SK-N-SH (cell line): Measurements from ENCODE around the gene MPPE1. TPM values are rescaled to one million over a fixed set of nuclear protein-coding genes. Genes with fewer than 3 reads are reported as not detected.

Source experiments
- CTCF ChIA-PET: fragments of 300-600, 350-600 bp; formaldehyde crosslinking; extraction: SDS; loops from one replicate; lab custom pipeline; 2021; lab: Yijun Ruan, JAX
- POLR2A ChIA-PET: fragments of 350-600 bp; sonication (Branson Sonifier 250); formaldehyde crosslinking; extraction: SDS; loops from one replicate; lab custom pipeline; 2020; ENCODE audit warnings: antibody characterized with exemption, inconsistent platforms; lab: Yijun Ruan, JAX
- DNase-seq: peaks from one replicate; pipeline ENCODE4 v3.0.0; 2012
- H2AFZ ChIP-seq: fragments of 200-600 bp; sonication (generic); 2 replicates; pipeline ENCODE4 v1.8.1; 2016; ENCODE audit warnings: antibody characterized with exemption, mild to moderate bottlenecking, low read depth
- H3F3A ChIP-seq: fragments of 200-600 bp; sonication (generic); replicated peaks from 2 replicates; pipeline ENCODE3; 2016; ENCODE audit warnings: antibody characterized with exemption, mild to moderate bottlenecking; ENCODE audit not compliant: insufficient read depth
- H3K27ac ChIP-seq, 2 experiments: fragments of 200-500 bp in 1 of 2; fragments of 200-600 bp in 1 of 2; sonication (Bioruptor generic) in 1 of 2; sonication (generic), shearing (Covaris generic) in 1 of 2; 2 replicates each; pipeline versions ENCODE4 v1.5.1 to v1.6.1; 2014 to 2016; ENCODE audit warnings: low read depth in 2 of 2, inconsistent platforms in 1 of 2, low read length in 1 of 2, mild to moderate bottlenecking in 1 of 2, mixed read lengths in 1 of 2
- H3K27me3 ChIP-seq: fragments of 200-600 bp; sonication (generic), shearing (Covaris generic); 2 replicates; pipeline ENCODE4 v1.6.1; 2016; ENCODE audit warnings: mixed run types; ENCODE audit not compliant: insufficient read depth
- H3K36me3 ChIP-seq, 2 experiments: fragments of 200-500 bp in 1 of 2; fragments of 200-600 bp in 1 of 2; sonication (Bioruptor generic) in 1 of 2; sonication (generic) in 1 of 2; replicated peaks in 1 of 2; 2 replicates each; pipeline versions ENCODE3 to v1.5.1; 2014 to 2016; ENCODE audit warnings: low read length in 1 of 2, mild to moderate bottlenecking in 1 of 2; ENCODE audit not compliant: insufficient read depth in 2 of 2, control insufficient read depth in 1 of 2
- H3K4me1 ChIP-seq, 2 experiments: fragments of 200-500 bp in 1 of 2; fragments of 200-600 bp in 1 of 2; sonication (Bioruptor generic) in 1 of 2; sonication (generic), shearing (Covaris generic) in 1 of 2; 2 replicates each; pipeline versions ENCODE4 v1.5.1 to v1.6.1; 2014 to 2016; ENCODE audit warnings: low read depth in 1 of 2, low read length in 1 of 2, mixed run types in 1 of 2; ENCODE audit not compliant: insufficient read depth in 2 of 2, control insufficient read depth in 1 of 2
- H3K4me2 ChIP-seq: fragments of 200-600 bp; sonication (generic), shearing (Covaris generic); 2 replicates; pipeline ENCODE4 v1.6.1; 2017; ENCODE audit warnings: mixed run types
- H3K4me3 ChIP-seq, 2 experiments: fragments of 200-500 bp in 1 of 2; fragments of 200-600 bp in 1 of 2; sonication (Bioruptor generic) in 1 of 2; sonication (generic), shearing (Covaris generic) in 1 of 2; 2 replicates each; pipeline versions ENCODE4 v1.5.1 to v1.8.1; 2014 to 2016; ENCODE audit warnings: low read depth in 2 of 2, inconsistent platforms in 1 of 2, low read length in 1 of 2, mild to moderate bottlenecking in 1 of 2, mixed read lengths in 1 of 2, moderate library complexity in 1 of 2
- H3K79me2 ChIP-seq: fragments of 200-600 bp; sonication (generic); 2 replicates; pipeline ENCODE4 v1.8.1; 2017; ENCODE audit warnings: mild to moderate bottlenecking; ENCODE audit not compliant: insufficient read depth
- H3K9ac ChIP-seq: fragments of 200-600 bp; sonication (generic); 2 replicates; pipeline ENCODE4 v1.6.1; 2017; ENCODE audit warnings: mixed run types
- H3K9me2 ChIP-seq: fragments of 200-600 bp; sonication (generic); 2 replicates; pipeline ENCODE4 v1.6.1; 2017; ENCODE audit warnings: mixed run types
- H3K9me3 ChIP-seq: fragments of 200-600 bp; sonication (generic); 2 replicates; pipeline ENCODE4 v1.6.1; 2017; ENCODE audit warnings: mixed run types, mild to moderate bottlenecking, moderate library complexity
- H4K20me1 ChIP-seq: fragments of 200-600 bp; sonication (generic); 2 replicates; pipeline ENCODE4 v1.6.1; 2017; ENCODE audit warnings: mild to moderate bottlenecking, mixed run types; ENCODE audit not compliant: insufficient read depth
- FOSL2 ChIP-seq: IDR thresholded peaks from 2 replicates; pipeline ENCODE4 v1.4.0; 2012; ENCODE audit warnings: low read depth, mild to moderate bottlenecking, moderate library complexity, borderline replicate concordance
- FOXJ3 ChIP-seq: sonication (generic); formaldehyde crosslinking; IDR thresholded peaks from 2 replicates; pipeline ENCODE4 v1.5.1; 2020; ENCODE audit warnings: mild to moderate bottlenecking, missing genetic modification reagents
- FOXM1 ChIP-seq: IDR thresholded peaks from 2 replicates; pipeline ENCODE4 v1.4.0; 2012; ENCODE audit warnings: low read depth, mild to moderate bottlenecking
- GATA2 ChIP-seq: sonication (generic); formaldehyde crosslinking; IDR thresholded peaks from 2 replicates; pipeline ENCODE4 v1.5.0; 2020; ENCODE audit warnings: mild to moderate bottlenecking, missing genetic modification reagents
- JUND ChIP-seq: IDR thresholded peaks from 2 replicates; pipeline ENCODE4 v1.4.0; 2012
- MEF2A ChIP-seq: IDR thresholded peaks from 2 replicates; pipeline ENCODE4 v1.4.0; 2012; ENCODE audit warnings: low read depth, borderline replicate concordance
- NFIC ChIP-seq: IDR thresholded peaks from 2 replicates; pipeline ENCODE4 v1.4.0; 2012; ENCODE audit warnings: borderline replicate concordance
- NRF1 ChIP-seq: IDR thresholded peaks from 2 replicates; pipeline ENCODE4 v1.6.1; 2012; ENCODE audit warnings: low read depth, mild to moderate bottlenecking, low read length
- RAD21 ChIP-seq: IDR thresholded peaks from 2 replicates; pipeline ENCODE4 v1.6.1; 2012; ENCODE audit warnings: mild to moderate bottlenecking, low read length
- RXRA ChIP-seq: IDR thresholded peaks from 2 replicates; pipeline ENCODE4 v1.4.0; 2012; ENCODE audit warnings: low read depth, mild to moderate bottlenecking, borderline replicate concordance
- SMC3 ChIP-seq: IDR thresholded peaks from 2 replicates; pipeline ENCODE4 v1.6.1; 2012; ENCODE audit warnings: low read depth, low read length, improper control_type of control experiment
- TAF1 ChIP-seq: IDR thresholded peaks from 2 replicates; pipeline ENCODE4 v1.6.1; 2012; ENCODE audit warnings: low read depth, mild to moderate bottlenecking, low read length, moderate library complexity, borderline replicate concordance
- TCF12 ChIP-seq: IDR thresholded peaks from 2 replicates; pipeline ENCODE4 v1.4.0; 2012
- TEAD4 ChIP-seq: IDR thresholded peaks from 2 replicates; pipeline ENCODE4 v1.4.0; 2012; ENCODE audit warnings: mild to moderate bottlenecking, borderline replicate concordance; ENCODE audit not compliant: insufficient read depth
- WGBS: methylation state at CpG from one replicate; pipeline ENCODE4 v1.1.6; 2017; ENCODE audit warnings: low lambda C conversion rate; 5-methylcytosine and 5-hydroxymethylcytosine counted together
- polyA plus RNA-seq, 3 experiments: library from polyadenylated mRNA; depleted of rRNA; stranded (reverse); fragments of >200 nt; gene quantifications; 2 replicates each; pipeline ENCODE4 v1.2.3, GENCODE V29; 2012
- TF ChIP-seq, protein P1 (sequence below): fragments of 200-600 bp; sonication (generic); IDR thresholded peaks from 2 replicates; pipeline ENCODE4 v1.6.1; 2017; ENCODE audit warnings: antibody characterized with exemption, mild to moderate bottlenecking, moderate library complexity
- TF ChIP-seq, protein P2 (sequence below): IDR thresholded peaks from 2 replicates; pipeline ENCODE4 v1.4.0; 2012; ENCODE audit warnings: low read depth, borderline replicate concordance
- TF ChIP-seq, protein P3 (sequence below): fragments of 150-350 bp; IDR thresholded peaks from 2 replicates; pipeline ENCODE4 v1.6.1; 2017; ENCODE audit warnings: antibody characterized with exemption, low read length, low read depth, borderline replicate concordance
- TF ChIP-seq, protein P4 (sequence below): IDR thresholded peaks from 2 replicates; pipeline ENCODE4 v1.4.0; 2012; ENCODE audit warnings: low read depth

MPPE1 gene
- polyA plus RNA-seq, 1 of the 3 experiments (the other 2 are of a cell fraction): 13.2 TPM

DNA sequence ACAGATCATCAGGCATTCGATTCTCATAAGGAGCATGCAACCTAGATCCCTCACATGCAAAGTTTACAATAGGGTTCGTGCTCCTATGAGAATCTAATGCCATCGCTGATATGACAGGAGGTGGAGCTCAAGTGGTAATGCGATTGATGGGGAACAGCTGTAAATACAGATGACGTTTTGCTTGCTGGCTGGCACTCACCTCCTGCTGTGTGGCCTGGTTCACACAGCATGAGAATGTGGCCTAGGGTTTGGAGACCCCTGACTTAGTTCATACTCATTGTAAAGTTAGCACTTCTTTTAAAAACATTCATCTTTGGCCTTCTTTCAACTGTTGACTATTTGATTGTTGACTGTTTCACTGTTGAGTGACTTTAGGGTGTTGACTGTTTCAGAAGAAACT lies 65.6 kb downstream of the MPPE1 start:
- peaks cover 31% of the 10 kb centered on the region; the same call in 1 of the 2 replicates for H3K27me3 ChIP-seq
- H3K36me3 ChIP-seq: no peaks in the 10 kb centered on the region
- no peak overlapping the region for H2AFZ ChIP-seq
- H3K4me1 ChIP-seq: no peaks in the 10 kb centered on the region
- H4K20me1 ChIP-seq: no peaks in the 10 kb centered on the region
- H3K9me2 ChIP-seq: no peaks in the 10 kb centered on the region
- no peaks in the 10 kb centered on the region for H3K9me3 ChIP-seq
- no peak overlapping the region for H3K4me2 ChIP-seq
- DNase-seq: no peak
- no peak overlapping the region for H3K4me3 ChIP-seq
- 12% methylated on average over 4 of the region's 5 CpGs for WGBS
- ChIA-PET POLR2A (no interaction called here), CTCF (no interaction called here)
- H3K9ac ChIP-seq: no peak overlapping the region
- TF ChIP-seq, protein P1, sequence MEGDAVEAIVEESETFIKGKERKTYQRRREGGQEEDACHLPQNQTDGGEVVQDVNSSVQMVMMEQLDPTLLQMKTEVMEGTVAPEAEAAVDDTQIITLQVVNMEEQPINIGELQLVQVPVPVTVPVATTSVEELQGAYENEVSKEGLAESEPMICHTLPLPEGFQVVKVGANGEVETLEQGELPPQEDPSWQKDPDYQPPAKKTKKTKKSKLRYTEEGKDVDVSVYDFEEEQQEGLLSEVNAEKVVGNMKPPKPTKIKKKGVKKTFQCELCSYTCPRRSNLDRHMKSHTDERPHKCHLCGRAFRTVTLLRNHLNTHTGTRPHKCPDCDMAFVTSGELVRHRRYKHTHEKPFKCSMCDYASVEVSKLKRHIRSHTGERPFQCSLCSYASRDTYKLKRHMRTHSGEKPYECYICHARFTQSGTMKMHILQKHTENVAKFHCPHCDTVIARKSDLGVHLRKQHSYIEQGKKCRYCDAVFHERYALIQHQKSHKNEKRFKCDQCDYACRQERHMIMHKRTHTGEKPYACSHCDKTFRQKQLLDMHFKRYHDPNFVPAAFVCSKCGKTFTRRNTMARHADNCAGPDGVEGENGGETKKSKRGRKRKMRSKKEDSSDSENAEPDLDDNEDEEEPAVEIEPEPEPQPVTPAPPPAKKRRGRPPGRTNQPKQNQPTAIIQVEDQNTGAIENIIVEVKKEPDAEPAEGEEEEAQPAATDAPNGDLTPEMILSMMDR: no peak
- TF ChIP-seq RAD21 (no peak), GATA2 (CRISPR knock-in tag) (no peak), MEF2A (no peak), TAF1 (no peak)
- H3K79me2 ChIP-seq: no peaks in the 10 kb centered on the region
- H3F3A ChIP-seq: no peaks in the 10 kb centered on the region
- no peak overlapping the region for H3K27ac ChIP-seq

DNA sequence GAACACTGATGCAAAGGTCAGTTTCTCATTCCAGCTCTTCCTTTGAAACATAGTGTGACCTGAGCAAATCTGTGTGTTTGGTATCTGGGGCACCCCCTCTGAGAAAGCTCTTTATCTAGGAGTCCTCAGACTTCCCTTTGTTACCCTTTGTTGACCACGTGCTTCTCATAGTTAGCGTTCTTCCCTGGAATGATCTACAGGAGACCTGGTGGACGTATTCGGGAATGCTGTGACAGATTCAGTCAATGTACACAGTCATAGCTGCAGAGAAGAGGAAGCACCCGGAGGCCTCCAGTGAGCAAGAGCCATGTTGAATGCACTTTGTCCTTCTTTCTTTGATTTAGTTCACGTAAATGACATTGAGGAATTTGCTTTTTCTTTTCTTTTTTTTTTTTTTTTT lies 67.6 kb downstream of the MPPE1 start:
- no peak overlapping the region for H3K4me3 ChIP-seq
- no peaks in the 10 kb centered on the region for H3K36me3 ChIP-seq
- H3K9ac ChIP-seq: no peak overlapping the region
- no peak overlapping the region for H3K4me2 ChIP-seq
- DNase-seq: no peak
- H3K27me3 ChIP-seq: peaks cover 43% of the 10 kb centered on the region; the same call in 1 of the 2 replicates
- CTCF ChIA-PET: interaction anchor here (0.7 kb wide), 1 partner anchor 26 kb away, joined by 3 read pairs; no protein-coding TSS in a partner anchor
- no peak for TF ChIP-seq FOXJ3
- TF ChIP-seq, protein P2, sequence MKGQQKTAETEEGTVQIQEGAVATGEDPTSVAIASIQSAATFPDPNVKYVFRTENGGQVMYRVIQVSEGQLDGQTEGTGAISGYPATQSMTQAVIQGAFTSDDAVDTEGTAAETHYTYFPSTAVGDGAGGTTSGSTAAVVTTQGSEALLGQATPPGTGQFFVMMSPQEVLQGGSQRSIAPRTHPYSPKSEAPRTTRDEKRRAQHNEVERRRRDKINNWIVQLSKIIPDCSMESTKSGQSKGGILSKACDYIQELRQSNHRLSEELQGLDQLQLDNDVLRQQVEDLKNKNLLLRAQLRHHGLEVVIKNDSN: no peak
- no peak overlapping the region for H2AFZ ChIP-seq
- POLR2A ChIA-PET: no interaction called here
- no peaks in the 10 kb centered on the region for H3K9me2 ChIP-seq
- H3K9me3 ChIP-seq: no peaks in the 10 kb centered on the region
- H4K20me1 ChIP-seq: no peaks in the 10 kb centered on the region
- no peaks in the 10 kb centered on the region for H3F3A ChIP-seq
- H3K79me2 ChIP-seq: no peaks in the 10 kb centered on the region
- no peak overlapping the region for H3K27ac ChIP-seq
- 20% methylated on average over 6 of the region's 6 CpGs for WGBS
- no peaks in the 10 kb centered on the region for H3K4me1 ChIP-seq

DNA sequence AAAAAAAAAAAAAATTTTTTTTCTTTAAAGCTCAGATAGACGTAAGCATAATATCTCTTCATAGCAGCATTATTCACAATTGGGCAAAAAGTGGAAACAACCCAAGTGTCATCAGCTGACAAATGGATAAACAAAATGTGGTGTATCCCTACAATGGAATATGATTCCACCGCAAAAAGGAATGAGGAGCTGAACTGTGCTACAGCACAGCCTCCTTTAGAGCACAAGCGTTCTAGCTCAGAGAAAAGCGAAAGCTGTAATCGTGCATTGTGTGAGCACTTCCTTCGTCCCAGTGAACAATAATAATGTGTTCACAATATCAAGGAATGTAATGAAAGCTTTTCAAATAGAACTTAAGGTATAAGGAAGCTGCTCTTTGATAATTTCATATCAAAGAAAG lies 68.6 kb downstream of the MPPE1 start:
- 21% methylated on average over 6 of the region's 6 CpGs for WGBS
- H3K27me3 ChIP-seq: peaks cover 44% of the 10 kb centered on the region; the same call in 1 of the 2 replicates
- no peaks in the 10 kb centered on the region for H3F3A ChIP-seq
- no peaks in the 10 kb centered on the region for H3K36me3 ChIP-seq
- no peak for DNase-seq
- ChIA-PET POLR2A (interaction anchor here (0.5 kb wide), 1 partner anchor 189 kb away, joined by 3 read pairs; no protein-coding TSS in a partner anchor), CTCF (interaction anchor here (1.2 kb wide), 1 partner anchor 98 kb away, joined by 4 read pairs; no protein-coding TSS in a partner anchor)
- H3K4me2 ChIP-seq: peak overlapping the region; percentile 49; the same call in 1 of the 2 replicates
- no peaks in the 10 kb centered on the region for H3K4me1 ChIP-seq
- H3K79me2 ChIP-seq: no peaks in the 10 kb centered on the region
- no peaks in the 10 kb centered on the region for H4K20me1 ChIP-seq
- H2AFZ ChIP-seq: no peak overlapping the region
- no peaks in the 10 kb centered on the region for H3K9me2 ChIP-seq
- H3K4me3 ChIP-seq: no peak overlapping the region
- H3K27ac ChIP-seq: no peak overlapping the region
- no peaks in the 10 kb centered on the region for H3K9me3 ChIP-seq
- H3K9ac ChIP-seq: no peak overlapping the region
- no peak for TF ChIP-seq TEAD4
- no peak for TF ChIP-seq FOSL2
- TF ChIP-seq, protein P1: no peak
- no peak for TF ChIP-seq NRF1
- TF ChIP-seq, protein P3, sequence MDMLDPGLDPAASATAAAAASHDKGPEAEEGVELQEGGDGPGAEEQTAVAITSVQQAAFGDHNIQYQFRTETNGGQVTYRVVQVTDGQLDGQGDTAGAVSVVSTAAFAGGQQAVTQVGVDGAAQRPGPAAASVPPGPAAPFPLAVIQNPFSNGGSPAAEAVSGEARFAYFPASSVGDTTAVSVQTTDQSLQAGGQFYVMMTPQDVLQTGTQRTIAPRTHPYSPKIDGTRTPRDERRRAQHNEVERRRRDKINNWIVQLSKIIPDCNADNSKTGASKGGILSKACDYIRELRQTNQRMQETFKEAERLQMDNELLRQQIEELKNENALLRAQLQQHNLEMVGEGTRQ: no peak
- no peak for TF ChIP-seq TCF12
- no peak for TF ChIP-seq JUND
- no peak for TF ChIP-seq TAF1
- TF ChIP-seq, protein P4, sequence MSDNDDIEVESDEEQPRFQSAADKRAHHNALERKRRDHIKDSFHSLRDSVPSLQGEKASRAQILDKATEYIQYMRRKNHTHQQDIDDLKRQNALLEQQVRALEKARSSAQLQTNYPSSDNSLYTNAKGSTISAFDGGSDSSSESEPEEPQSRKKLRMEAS: no peak
- no peak for TF ChIP-seq SMC3
- TF ChIP-seq FOXM1: no peak
- TF ChIP-seq NFIC: no peak
- no peak for TF ChIP-seq RXRA
